Hematopoietic multipotent progenitor cell treated with erythropoietin and hydrocortisone succinate and interleukin-3 and kit ligand, for 17 days (in vitro differentiated cells): Measurements from ENCODE around the gene POU6F2.

Source experiments
- DNase-seq: peaks from one replicate; pipeline ENCODE4 v3.0.0-alpha.2; 2015; ENCODE audit warnings: low spot score

The POU6F2 gene

DNA sequence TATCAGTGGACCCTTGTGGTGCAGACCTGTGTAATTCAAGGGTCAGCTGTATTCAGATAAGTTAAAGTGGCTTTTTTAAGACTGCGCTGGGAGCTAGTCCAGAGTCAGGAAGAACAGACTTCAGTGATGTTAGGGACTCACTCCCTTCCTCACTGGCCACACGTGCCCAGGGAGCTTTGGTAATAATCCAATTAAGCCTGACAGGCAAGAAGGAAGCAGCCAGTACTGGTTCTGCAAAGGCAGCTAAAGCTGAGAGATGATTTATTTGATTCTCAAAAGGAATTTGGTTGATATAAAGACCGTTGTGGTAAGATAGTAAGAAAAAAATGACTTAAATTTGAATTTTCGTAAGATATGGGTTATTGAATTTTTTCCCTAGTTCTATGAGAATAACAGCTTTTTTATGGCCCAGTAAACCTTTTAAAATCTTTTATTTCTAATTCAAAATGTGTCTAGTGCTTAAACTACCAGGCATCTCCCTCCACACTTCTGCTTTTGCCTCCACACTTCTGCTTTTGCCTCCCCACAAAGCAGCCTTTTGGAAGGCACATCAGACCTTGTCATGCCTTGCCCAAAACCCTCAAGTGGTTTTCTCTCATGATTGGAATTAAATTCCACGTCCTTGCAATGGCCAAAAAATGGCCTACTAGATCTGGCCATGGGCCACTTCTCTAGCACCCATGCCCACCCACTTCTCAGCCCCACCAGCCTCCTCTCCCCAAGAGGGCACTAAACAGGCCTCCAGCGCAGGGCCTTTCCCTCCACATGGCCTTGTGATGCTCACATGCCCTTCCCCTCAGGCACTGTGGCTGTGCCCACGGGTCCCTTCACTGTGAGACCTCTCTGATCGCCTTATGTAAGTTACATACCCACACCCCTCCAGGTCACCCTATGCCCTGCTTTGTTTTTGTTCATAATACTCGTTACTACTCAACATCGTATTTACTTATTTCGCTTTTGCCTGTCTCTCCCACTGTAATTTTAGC lies 92.5 kb downstream of the POU6F2 start:
- no peak for DNase-seq

GRCh38 chr7:39071116-39071515 lies 93.4 kb downstream of the POU6F2 start:
- no peak for DNase-seq

DNA sequence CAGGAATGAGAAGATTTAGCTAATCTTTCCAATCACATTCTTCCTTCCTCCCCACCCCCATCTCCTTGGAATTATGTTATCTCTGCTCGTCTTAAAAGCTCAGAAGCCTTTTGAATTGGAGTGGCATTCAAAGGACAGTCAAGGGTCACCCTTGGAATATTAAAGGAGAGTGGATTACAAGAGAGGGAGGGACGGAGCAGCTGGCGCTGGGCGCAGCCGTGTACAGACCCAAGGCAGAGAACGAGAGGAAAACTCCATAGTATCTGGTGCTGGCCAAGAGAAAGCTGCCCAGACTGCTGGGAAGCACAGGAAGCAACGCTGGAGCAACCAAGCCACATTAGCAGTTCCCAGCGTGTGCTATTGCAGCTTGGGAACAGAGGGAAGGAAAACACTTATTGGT lies 95.7 kb downstream of the POU6F2 start:
- no peak for DNase-seq

DNA sequence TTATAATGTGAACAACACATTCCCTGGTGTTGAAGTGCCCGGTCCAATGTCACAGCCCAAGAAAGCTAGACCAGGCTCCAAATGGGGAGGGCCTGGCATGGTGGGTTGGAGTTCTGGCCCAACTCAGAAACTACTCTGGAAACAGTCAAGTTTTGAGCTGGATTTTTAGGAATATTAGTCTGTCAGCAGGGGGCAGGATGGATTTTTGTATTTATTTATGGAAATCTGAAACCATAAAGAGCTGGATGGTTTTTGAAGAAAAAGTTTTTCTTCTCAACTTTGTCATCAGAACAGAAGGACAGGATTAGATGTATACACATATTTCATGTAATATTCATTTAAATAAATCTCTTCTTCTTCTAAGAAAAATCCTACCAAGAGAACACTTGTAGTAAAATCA lies 97.5 kb downstream of the POU6F2 start:
- DNase-seq, result no peak

DNA sequence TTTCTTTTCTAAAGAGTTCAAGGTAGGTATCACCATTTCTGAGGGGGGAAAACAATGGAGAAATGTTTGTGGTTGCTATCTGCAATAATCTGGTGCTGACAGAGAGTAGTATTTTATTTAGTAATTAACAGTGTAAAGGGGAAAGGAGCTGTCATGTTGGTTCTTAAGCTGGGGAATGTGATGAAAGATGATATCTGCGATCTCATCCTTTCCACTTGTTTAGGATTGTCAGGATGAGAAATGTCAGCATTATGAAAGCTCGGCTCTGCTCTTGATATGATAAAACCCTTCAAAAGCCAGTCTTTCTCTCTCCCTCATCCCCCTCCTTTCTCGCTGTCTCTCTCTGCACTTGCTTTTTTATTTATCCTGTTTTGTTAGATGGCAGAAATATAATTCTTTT lies 106.1 kb downstream of the POU6F2 start:
- DNase-seq, result no peak

DNA sequence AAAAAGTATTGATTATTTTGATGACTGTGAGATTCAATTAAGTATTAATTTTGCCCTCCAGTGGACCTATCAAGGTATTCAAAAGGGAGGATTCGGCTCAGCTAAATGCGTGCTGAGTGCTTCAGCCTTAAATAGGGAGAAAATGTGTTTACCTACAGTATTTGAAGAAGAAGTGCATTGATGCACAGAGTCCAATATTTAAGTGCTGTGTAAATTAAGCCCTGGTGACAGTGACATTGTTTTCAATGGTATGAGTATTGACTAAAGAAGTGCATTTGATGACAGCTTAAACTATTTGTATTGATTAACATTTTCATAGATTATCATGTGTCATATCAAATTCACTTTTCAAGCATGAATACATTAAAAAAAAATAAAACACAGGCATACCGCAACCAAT lies 106.6 kb downstream of the POU6F2 start:
- no peak for DNase-seq

GRCh38 chr7:39085189-39085588 lies 107.5 kb downstream of the POU6F2 start:
- DNase-seq, result no peak

DNA sequence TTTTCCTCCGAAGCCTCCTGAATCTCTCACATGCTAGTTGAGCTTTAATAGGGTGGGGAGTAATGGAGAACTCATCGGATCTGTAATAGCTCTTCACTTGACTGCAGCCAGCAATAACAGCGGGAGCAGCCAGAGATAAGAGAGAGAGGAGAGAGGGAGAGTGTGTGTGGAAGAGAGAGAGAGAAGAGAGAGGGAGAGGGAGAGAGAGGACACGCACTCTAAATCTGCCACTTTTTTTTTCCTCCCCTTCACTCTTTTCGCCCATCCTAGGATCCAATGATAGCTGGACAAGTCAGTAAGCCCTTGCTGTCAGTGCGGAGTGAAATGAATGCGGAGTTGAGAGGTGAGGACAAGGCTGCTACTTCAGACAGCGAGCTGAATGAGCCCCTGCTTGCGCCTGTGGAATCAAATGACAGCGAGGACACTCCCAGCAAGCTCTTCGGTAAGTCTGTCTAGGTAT lies 107.9 kb downstream of the POU6F2 start:
- DNase-seq, result no peak

- DNase-seq, result no peak
Measured at GRCh38 chr7:39086638-39087360, 109.1 kb downstream of the POU6F2 start.

DNA sequence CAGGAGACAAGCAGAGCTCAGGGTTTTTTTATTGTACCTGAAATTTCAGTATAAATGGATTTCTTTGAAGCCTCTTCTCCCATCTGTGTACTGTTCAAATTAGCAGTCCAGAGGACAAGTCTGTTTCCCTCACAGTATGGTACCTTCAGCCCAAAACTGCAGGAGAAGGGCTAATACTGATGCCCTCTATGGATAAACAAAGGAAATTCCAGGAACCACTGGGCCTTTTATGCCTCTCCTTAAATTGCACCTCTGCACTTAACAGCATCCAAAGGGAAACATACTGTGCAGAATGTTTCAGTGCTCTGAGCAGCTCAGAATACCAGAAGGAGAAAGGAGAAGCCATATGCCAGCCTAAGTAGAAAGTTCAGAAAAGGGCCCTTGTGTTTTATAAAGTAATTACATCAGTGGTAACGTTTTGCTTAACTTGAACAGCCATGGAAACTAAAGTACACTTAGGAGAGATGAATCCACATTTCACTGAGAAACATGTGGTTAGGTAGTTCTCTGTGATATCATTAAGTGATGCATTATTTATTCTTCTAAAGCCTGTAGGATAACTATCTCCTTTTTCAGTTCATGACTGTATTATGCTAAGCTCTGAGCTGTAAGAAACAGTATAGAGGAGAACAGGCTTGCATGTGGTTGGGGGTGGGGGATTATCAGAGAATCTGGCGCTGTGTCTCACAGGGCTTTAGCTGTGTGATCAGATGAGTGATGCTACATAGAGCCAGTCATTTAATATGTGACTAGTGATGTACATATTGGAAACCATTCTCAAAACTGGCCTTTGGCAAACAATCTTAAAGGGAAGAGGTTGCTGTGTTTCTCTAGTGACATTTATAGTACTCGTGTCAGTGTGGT lies 111.3 kb downstream of the POU6F2 start:
- no peak for DNase-seq

- DNase-seq, result no peak
Measured at GRCh38 chr7:39091145-39091544, 113.4 kb downstream of the POU6F2 start.

- DNase-seq, result no peak
Measured at GRCh38 chr7:39091774-39092173, 114.1 kb downstream of the POU6F2 start.

GRCh38 chr7:39094731-39095130 lies 117.0 kb downstream of the POU6F2 start:
- DNase-seq, result no peak

DNA sequence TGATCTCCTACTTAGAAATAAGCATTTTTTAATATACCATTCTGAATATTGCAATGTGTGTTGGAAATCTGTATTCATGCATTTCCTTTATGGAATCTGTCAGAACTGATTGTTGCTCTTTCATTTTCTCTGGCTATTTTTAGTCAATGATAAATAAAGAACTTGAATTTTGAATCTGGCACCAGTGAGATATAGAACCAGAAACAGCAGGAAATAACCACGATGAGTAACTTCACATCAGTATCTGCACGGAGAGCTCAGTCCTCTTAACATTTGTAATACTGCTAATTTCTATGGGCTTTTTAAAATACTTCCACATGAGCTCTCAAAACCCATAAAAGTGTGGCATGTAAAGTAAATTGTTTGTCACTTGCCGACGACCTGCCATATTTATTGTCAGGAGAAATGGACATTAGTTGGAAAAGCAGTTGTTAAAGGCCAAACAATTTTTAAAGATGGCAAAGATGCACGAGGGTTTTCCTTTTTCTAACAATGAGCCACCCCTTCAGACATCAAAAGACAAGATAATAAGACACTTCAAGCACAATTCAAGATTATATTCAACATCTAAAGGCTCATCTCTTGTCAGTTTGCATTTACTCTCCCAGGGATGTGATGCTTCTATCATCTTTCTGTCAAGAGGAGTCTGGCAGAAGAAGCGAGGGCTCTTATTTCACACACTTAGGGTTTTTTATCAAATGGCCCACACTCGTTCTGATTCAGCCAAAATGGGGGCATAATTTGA lies 118.3 kb downstream of the POU6F2 start:
- no peak for DNase-seq

DNA sequence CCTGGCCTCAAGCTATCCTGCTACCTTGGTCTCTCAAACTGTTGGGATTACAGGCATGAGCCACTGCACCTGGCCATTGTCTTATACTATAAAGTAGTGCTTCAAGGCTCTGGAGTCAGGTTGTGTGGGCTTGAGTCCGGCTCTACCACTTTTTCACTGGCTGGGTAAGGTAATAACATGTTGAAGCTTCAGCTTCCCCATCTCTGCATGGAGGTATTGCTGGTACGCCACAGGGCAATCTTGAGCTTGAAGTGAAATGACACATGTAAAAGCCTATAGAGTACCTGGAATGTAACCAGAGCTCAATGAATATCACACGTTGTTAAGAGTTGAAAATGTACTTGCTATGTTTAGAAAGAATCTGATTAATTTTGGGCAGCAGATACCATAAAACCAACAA lies 120.8 kb downstream of the POU6F2 start:
- no peak for DNase-seq

- DNase-seq, result no peak
Measured at GRCh38 chr7:39099146-39099545, 121.4 kb downstream of the POU6F2 start.

DNA sequence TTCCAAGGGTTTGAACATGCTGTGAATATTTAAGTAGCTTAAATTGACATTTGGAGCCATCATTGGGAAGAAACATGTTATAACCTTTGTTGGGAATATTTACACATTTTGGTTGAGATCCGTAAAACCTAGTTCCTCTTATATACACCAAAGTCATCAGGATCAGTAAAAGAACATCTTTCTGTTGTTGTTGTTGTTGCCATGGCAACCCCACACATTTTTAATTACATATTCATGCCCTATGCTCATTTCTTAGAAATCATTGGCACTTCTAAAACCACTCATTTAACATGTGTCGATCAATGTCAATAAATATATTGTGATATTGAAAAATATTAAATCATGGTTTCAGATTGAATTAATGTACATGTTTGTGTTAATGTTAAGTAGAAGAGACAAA lies 122.6 kb downstream of the POU6F2 start:
- no peak for DNase-seq

DNA sequence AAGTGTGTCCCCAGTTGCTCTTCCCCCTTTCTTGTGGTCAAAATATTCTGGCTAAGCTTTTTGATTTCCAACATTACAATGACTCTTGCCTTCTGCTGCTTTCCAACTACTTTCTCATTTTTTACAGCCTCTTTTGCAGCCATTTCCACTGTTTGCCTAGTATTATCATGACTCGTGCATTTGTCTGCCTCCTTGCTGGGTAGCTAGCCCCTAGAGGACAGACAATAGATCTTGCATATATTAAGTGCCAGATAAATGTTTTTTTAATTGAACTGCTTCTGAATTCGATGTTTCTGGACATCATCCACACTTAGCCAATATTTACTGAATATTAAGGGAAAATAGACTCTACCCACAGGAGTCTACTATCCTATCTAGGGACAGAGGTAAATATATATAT lies 124.5 kb downstream of the POU6F2 start:
- no peak for DNase-seq

DNA sequence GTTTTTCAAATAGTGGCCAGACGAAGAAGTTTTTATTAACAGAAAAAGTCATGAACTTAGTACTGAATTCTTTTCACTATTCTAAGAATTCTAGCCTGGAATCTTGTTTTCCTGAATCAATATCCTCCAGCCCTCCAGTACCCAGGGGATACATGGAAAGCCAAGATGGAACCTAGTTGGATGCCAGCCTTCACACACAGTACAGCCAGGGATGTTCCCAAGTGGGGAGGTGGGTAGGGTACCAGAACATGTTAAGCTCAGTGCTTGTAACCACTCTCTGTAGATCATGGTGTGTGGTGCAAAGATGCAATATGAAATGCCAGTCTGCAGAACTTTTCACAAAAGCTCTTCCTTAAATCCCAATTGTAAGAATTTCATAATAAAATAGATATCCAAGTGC lies 128.0 kb downstream of the POU6F2 start:
- DNase-seq, result no peak

DNA sequence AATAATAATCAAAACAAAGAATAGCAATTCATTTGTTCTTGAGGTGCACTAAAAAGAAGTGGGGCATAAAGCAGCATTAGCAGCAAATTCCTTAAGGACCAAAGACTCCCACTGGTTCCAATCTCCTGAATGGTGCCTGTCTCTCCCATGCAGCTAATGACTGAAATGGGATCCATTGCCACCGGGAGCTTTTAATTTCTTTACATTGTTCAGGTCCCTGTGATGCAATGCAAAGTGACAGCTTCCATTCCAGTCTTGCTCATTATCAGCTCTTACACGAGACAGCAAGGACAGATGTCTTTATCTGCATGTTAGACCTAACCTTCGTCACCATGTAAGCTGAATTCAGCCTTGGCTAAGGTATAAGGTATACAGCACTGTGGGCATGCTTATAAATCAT lies 148.1 kb downstream of the POU6F2 start:
- no peak for DNase-seq

DNA sequence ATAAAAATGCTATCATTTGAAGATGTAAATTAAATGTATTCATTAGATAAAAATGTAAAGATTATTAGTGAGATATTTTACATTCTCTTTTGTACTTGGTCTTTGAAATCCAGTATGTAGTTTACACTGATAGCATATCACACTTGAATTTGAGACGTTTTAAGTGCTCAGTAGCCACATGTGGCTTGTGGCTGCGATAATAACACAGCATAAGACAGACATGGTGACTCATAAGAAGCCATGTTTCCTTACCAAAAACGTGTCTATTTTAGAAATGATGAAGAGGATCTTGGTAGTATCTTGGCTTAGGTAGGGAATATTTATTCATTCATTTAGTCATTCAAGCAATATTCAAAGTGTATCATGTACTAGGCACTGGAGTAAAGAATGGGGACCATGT lies 149.3 kb downstream of the POU6F2 start:
- DNase-seq, result no peak
